ENCODE measurements around the gene FUT9.

Gene FUT9

DNA sequence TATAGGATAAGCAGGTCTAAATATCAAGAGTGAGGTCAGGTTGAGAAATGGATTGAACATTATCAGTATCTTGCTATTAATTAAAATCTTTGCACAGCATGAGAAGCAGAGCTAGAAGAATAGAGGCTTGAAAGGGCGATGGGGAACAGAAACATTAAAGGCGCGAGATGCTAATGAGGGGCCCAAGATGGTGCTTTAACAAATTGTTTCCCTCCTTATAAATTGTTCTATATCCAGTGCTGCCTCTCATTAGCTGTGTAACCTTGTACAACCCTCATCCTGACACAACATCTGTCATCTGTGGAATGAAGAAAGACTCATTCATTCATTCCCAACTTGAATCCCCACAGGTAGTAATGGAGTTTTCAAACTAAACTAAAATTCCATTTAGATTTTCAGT, 57.8 kb downstream of the FUT9 start:
- DNase-seq (ENCODE audit: low read depth in 2 of 2) = no peak

DNA sequence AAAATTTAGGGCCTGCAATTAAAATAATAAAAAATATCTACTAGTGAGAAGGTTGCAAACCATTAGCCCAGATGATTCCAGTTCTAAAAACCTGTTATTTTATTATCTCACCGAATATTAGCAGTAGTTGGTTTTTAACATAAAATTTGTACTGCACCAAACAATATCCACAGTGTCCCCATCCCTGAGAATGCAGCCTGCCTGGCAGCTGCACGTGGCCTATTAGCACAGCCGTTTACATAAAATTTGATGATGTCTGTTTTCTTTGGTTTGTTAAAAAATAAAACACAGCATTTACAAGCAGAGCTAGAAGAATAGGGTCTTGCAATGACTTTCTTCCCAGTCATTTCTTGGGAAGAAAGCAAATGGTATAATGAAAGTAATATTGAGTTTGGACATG, 58.2 kb downstream of the FUT9 start:
- no peak for DNase-seq (ENCODE audit: low read depth in 2 of 2)

DNA sequence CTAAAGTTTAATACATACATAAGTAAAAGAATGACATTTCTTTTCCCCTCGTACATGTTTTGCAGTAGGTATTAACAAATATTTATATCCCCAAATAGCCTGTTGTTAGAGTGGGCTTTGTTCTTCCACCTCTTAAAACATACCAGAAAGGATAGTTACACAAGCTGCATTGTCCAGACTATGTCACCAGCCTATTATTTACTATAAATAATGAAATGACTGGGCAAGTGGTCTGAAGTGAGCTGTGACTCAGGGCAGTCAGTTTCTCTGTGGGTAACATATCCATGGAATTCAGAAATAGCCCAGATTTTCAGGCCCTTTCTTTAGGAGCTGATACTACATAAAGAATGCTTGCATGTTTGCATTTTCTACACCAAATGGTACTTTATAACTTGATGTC, 60.1 kb downstream of the FUT9 start:
- DNase-seq (ENCODE audit: low read depth in 2 of 2) = no peak

DNA sequence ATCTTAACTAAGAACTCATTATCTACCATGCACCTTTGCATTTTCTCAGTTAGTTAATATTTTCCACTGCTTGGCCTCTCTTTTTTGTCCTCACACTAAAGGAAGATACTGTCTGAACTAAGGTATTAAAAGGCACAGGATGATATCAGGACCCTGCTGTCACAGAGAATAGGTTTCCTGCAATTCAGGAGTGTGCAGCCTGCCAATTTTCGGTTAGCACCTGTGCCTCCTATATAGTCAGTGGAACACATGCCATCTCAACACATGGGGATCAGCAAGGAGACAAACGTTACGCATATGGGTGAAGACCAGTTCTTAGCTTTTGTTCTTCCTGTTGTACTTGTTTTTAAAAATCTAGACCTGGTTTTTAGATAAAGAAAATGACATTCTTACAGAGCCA, 71.0 kb downstream of the FUT9 start:
- DNase-seq (ENCODE audit: low read depth in 2 of 2) = no peak

DNA sequence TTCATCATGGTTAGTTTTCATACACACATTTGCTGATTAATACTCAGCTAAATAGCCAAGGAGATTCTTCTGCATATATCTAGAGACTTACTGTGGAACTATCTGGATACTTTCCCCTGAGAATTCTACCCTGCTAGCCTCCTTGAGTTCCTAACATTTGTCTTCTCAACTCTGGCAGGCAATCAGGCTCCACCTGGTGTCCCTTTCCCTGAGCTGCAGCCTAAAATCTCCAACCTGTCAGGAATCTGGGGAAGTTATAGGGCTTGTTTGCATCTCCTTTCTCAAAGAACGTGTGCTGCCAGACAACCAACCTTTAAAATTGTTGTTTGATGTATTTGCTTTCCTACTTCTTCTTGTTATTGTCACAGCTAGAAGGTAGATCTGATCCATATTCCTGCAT, 73.4 kb downstream of the FUT9 start:
- no peak for DNase-seq (ENCODE audit: low read depth in 2 of 2)

DNA sequence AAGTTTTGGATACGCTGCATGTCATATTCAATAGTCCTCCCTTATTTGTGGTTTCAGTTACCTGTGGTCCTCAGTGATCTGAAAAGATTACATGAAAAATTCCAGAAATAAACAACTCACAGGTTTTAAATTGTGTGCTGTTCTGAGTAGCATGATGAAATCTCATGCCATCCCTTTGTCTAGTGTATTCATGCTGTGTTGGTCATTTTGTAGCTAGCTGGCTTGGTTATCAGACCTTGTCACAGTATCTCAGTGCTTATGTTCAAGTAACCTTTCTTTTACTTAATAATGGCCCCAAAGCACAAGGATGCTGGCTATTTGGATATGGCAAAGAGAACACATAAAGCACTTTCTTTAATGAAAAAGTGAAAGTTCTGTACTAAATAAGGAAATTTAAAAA, 78.3 kb downstream of the FUT9 start:
- no peak for DNase-seq (ENCODE audit: low read depth in 2 of 2)

DNA sequence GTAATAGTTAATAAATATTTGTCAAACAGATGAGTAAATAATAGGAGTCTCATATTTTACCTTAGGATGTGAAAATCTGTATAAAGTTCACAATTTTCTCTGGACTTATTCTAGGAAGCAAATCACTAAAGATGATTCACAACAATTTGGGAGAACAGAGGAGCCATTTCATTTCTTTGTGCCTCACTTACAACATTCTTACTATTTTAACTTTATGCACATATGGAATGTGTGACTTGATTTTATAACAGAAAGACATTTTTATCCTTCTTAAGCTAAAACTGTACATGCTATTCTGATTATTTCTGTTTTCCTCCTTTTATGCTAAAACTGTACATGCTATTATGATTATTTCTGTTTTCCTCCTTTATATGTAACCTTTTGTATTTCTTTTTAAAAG, 83.3 kb downstream of the FUT9 start:
- no peak for DNase-seq (ENCODE audit: low read depth in 2 of 2)

DNA sequence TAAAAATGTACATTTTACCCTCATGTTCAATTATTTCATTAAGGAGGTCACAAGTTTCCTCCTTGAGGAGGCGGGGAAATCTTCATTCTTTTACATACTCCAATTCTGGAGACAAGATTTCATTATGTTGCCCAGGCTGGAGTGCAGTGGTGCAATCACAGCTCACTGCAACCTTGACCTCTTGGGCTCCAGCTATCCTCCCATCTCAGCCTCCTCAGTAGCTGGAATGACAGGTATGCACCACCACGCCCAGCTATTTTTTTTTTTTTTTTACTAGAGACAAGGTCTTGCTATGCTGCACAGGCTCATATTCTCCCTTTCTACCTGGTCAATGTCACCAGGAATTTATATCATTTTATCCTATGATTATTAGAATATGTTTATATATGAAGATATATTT, 85.8 kb downstream of the FUT9 start:
- no peak for DNase-seq (ENCODE audit: low read depth in 2 of 2)

DNA sequence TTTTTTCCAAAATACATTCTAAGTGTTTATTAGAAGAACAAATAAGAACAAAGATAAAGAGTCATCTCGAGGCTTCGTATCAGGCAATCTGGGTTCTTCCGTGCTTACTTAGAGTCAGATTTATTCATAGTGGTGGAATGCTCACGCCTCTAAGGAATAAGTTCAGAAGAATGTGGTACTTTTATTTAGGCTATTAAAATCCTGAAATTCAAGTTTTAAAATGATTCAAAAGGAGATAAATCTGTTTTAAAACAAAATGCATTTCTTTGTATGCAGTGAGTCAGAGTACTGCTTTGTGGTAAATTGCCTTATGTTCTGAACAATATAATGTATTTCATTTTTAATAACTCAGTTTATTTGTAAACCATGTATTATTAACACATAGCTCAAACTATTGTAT, 89.1 kb downstream of the FUT9 start:
- no peak for DNase-seq (ENCODE audit: low read depth in 2 of 2)

DNA sequence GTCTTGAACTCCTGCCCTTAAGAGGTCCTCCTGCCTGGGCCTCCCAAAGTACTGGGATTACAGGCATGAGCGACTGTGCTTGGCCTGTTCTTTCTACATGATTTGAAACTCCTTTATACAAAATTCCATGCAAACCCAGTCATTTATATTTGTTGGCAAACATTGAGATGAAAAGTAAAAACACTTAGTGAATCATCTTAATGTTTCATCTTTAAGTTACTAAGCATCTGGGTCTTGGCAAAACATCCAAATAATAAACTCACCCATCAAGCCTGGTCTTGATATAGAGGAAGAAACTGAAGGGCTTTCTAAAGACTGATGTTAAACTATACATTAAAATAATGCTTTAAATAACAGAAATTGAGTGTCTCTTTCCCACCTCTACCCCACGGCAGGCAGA, 95.1 kb downstream of the FUT9 start:
- no peak for DNase-seq (ENCODE audit: low read depth in 2 of 2)

DNA sequence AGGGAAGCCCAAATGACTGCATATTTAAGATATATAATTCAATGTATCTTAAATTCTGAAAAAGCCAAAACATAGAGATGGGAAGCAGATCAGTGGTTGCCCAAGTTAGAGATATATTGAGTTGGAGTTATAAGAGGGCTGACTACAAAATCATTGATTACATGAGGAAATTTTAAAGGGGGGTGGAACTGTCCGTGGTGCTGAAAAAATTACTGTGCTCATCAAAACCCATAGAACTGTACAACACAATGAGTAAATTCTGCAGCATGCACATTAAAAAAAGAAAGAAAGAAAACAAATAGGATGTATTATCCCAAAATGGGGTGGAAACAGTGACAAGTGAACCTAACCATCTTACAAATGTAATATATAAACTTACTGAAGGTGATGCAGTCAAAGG, 100.9 kb downstream of the FUT9 start:
- no peak for DNase-seq (ENCODE audit: low read depth in 2 of 2)

DNA sequence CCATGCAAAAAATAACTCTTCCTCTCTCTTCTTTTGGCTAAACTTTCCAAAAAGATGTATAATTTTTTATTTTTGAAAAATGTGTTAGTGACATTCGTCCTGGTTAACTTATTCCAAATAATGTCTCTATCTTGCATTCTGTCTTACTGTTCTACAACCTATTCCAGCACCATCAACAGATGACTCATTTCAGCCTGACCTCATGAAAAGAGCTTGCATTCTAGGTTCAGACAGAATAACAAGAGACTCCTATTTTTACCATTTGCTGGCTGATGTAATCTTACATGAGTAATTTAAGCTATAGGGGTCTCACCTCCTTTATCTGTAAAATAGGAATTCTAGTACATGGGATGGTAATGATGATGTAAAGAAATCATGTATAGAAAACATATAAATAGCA, 109.0 kb downstream of the FUT9 start:
- no peak for DNase-seq (ENCODE audit: low read depth in 2 of 2)

DNA sequence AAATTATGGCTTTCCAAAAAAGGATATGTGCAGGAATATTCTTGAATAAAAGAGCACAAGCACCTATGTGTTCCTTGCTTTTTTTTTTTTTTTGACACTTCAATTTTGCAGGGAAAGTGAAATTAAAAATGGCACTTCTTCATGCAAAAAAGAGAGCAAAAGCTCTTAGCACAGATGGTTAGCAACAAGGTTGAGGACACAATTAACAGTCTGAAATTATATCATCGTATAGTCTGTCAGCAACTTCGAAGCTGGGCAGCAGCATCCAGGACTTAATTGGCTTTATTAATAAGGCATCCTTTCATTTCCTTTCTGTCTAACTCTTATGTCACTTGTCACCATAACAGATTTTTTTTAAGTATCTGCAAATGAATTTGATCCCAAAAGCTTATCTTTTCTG, 122.6 kb downstream of the FUT9 start:
- DNase-seq (ENCODE audit: low read depth in 2 of 2) = no peak

DNA sequence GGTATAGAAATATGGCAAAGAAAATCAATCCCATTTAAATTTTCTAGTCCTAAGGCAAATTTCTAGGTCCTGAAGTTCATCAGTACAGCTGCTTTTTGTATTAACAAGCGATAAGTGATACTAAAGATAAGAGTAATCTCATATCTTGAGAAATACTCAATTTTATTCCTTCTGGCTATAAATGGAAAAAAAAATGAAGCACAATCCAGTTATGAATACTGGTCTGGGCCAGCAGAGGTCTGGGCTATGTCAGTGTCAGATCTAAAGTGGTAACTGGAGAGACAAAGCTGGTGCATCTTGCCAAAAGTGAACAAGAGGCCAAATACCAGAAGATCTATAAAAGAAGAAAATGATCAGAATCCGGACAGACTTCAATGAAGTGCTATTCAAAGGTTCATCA, 126.4 kb downstream of the FUT9 start:
- no peak for DNase-seq (ENCODE audit: low read depth in 2 of 2)

DNA sequence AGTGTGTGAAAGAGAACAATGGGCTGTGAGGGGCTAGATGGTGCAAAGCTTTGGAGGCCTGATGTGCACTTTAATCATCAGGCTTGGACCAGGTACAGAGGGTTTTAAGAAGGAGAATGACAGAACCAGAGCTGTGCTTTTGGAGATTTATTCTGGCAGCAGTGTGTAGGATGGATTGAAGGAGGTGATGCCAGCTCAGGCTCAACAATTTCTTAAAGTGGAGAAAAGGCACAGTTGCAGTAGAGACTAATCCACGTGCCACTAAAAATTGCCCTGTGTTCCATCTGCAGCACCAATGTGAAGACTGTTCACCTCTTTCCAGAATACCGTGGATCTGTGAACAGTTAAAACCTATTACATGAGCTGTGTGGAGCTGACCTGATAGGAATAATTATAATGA, 134.7 kb downstream of the FUT9 start:
- DNase-seq (ENCODE audit: low read depth in 2 of 2) = no peak

DNA sequence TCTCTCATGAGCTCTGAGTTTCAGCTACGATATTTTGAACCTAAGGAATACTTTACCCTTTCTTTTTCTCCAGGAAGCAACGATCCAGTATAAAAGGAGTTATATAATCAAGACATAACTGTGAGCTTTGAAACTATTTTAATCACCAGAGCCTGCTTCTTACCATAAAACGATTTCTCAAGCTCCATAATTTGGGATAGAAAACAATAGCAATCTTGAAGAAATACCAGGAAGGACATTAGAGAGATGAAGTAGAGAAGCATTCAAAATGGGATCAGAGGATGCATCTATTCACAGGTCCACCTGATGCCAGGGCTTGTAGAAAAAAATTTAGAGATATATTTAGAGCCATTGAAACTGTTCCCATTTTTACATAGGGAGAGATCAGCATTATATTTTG, 135.9 kb downstream of the FUT9 start:
- DNase-seq (ENCODE audit: low read depth in 2 of 2) = no peak

DNA sequence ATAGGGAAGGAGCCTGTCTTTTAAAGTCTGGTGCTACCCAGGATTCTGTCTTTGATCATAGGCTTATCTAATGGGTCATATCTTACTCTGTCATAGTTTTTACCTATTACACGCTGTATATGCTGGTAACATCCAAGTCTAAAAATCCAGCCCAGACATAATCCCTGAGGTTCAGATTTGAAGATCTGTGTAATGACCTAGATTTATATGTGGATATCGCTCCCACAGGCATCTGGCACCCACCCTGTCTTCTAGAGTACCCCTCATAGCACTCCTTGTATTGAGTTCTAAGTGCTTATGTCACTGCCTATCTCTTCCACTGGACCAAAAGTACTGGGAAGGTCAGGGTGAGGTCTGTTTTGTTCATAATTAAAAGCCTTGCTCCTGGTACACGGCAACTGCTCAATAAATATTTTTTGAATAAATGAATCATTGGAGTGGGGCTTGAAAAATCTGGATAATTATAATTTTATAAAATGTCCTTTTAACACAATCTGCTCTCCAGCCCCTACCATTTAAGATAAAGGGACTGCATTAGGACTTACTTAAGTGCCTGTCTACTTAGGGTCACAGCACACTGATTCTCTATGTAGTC, 136.4 kb downstream of the FUT9 start:
- DNase-seq (ENCODE audit: low read depth in 2 of 2) = no peak

DNA sequence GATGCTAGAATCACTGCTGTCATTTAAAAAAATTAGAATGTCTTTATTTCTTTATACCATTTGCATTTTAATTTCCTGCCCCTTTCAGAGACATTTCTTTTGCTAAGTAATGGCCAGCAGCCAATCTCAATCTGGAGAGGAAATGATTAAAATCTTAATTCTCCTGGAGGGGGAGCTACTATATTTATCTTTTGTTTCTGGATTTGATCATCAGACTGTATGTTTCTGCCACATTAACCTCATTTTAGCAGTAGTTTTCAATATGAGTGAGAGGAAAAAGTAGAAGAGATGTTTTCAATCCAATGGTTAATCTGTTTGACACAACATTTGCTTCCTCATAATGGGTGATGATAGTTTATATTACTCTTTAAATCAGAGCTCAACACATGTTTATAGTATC, 138.0 kb downstream of the FUT9 start:
- no peak for DNase-seq (ENCODE audit: low read depth in 2 of 2)

DNA sequence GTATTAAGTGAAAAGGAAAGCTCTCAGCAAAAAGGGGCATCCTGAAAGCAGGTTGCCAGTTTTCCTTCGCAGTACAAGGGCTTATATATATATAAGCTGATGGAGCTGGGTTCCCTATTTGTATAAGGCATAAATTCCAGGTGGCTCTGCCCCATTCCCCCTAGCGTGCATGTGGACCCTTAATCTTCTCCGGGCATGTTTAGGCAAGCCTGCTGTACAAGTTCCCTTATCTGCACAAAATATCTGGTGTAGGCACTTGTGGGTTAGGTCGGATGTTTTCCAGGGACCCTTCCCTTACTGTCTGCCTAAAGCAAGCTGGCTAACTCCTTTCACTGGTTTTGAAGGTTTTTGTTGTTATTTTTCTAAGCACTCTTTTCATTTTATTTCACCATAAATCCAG, 140.7 kb downstream of the FUT9 start:
- DNase-seq (ENCODE audit: low read depth in 2 of 2) = no peak

DNA sequence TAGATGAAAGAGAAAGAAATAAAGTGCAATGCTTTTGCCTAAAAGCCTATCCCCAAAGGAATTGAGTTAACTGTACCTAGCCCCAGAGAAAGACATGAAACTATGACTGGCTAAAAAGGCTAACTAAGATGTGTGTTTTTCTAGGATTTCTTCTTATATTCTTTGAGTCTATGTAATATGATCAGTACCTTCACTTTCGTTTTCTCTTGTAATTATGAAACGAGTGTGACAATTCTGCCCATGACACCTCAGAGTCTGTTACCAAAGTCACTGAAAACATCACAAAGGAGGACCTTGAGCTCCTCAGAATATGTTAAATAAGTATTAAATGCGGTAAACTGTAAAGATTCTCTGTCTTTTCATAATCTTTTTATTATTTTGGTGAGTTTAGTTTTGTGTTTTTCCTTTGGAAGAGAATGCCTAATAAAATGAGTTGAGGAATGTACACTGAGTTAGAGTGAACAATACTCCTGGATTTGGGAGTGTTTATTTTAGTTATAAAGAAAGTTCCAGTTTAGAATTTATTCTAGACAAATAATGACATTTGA, 141.3 kb downstream of the FUT9 start:
- DNase-seq (ENCODE audit: low read depth in 2 of 2) = no peak

DNA sequence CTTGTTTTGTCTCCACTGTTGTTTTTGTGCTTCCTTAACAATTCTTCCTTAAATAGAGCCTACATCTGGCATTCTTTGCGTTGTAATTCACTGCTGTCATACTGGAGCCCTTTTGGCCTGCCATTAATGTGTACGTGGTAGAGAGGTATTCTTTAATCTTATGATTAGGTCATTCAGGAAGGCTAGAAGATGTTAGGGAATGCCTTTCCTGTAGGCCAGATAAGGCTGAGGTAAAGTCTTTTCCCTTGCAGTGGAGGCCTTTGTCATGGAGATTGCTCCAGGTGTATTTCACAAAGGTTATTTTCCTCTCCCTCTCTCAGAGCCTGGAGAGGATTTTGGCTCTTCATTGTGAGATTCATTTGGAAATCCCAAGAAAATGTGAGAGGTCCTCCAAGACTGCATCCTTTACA, 146.9 kb downstream of the FUT9 start:
- DNase-seq (ENCODE audit: low read depth in 2 of 2) = no peak

DNA sequence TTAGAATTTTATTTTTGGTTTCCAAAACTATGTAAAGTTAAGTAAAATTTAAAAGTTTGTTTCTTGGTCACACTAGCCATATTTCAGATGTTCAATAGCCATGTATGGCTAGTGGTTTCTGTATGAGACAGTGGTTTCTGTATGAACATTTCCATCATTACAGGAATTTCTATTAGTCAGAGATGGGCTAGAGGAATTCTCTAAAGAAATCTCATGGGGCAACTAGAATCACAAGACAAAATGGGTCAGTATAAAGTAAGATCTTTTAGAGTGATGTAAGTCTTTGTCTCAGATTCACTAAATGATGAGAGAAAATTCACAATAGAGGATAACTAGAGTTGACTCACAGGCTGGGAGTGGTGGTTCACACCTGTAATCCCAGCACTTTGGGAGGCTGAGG, 149.0 kb downstream of the FUT9 start:
- no peak for DNase-seq (ENCODE audit: low read depth in 2 of 2)

DNA sequence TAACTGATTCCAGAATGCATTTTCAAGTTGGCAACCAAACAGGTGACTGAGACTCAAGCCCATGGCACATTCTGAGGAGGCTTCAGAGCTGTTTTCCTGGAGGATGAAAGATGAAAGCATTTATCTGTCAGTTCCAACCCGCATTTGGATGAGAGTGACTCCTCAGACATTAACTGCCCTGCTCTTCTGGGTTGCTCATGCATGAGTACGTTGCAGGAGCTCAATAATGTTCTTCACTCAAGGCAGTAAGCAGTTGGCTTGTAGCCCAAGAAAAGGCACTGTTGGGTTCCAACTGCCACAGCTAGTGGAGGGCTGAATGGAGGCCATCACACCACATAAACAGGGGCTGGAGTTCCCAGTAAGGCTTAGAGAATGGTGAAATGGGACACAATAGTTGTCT, 155.3 kb downstream of the FUT9 start:
- no peak for DNase-seq (ENCODE audit: low read depth in 2 of 2)

DNA sequence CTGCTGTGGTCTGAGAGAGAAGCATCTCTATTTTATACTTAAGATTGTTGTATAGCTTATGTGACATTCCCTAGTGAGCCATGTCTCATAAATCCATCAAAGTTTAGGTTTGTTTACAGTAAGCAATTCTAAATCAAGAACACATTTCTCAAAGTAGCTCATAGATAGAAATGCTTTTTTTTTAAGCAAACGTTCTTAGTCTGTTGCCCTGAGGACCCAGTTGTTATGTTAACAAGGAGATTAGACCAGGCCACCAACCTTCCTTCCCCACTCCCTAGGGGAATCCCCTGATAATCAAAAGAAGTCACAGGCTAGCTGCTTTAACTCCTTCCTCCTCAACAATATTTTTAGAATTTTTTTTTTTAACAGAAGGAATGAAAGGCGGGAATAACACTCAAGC, 169.0 kb downstream of the FUT9 start:
- DNase-seq (ENCODE audit: low read depth in 2 of 2) = no peak

DNA sequence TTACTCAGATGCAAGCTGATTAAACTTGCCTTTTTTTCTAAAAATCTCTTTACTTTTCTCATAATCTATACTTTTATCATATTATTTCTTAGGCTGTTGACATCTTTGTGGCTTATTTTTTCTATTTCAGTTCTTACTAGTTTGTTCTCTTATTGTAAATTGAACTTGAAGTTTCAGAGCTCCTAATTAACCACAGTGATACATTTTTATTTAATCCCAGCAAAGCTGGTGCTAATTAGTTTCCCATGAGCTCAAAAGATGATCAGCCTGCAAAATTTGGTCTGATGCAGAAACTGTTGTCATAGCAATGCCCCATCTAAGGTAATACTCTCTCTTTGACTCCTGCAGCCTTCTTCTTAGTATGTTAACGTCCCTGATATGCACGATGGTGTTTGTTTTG, 170.3 kb downstream of the FUT9 start:
- DNase-seq (ENCODE audit: low read depth in 2 of 2) = no peak

Data from stimulated activated CD8-positive, alpha-beta memory T cell treated with anti-CD3 and anti-CD28 coated beads, Interleukin-2, amount 100 ng/mL, for 1 hour (primary cell).